ENCODE data around the gene SKI.
"Not testable (repeated sequence)": the region's sequence is repeated elsewhere in the genome, so short reads cannot be mapped to it uniquely, and the experiment has no call there.

Gene SKI

DNA sequence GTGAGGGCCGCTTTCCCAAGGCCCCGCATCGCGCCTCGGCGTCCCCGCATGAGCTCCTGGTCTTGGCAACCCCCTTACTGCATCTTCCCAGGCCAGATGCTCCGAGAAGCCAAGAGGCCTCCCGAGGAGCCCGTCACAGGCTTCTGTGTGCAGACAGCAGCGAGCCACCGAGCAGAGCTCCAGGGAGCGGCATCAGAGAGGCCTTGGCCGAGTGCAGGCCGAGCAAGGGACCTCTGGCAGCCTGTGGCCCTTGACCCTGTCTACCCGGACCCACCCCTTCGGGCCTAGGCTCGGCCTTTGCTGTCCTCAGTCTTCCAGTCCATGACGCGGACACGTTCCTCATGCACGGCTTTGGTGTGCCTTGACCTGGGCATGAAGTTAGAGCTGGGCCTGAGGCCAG is 99.7 kb downstream of the SKI start:
- DNase-seq, result no peak

DNA sequence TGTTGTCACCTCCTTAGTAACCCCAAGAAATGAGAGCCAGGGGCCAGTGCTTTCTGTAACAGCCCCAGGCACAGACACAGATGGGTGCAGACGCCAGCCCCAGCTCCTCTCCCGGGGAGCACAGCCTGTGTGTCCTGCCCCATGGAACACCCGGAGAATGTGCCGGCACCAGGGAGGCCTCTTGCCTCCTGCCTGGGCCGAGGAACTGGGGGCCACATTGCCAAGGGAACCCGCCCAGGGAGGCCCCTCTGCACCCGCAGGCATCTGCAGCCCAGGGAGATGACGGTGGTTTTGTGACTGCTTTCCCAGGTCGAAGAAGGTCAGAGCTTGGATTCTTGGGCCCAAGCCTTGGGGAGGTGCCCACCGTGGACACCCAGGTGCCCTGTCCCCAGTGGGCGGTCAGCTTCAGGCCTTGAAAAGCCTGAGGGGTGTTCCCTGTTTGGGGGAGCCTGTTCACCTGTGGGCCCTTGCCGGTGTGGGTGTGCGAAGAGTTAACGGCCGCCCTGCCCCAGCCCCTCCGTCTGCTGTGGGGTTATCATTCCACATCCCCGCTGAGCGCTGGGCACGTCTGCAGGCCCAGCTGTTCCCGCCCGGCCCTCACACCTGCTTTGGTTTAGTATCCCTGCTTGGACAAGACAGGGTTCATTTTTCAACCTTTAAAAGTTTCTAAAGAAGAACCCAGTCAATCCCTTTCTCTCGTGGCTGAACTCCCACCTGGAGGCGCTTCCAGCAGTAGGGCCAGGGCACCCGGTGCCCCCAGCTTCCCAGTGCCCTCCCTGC is 100.7 kb downstream of the SKI start:
- peak; percentile 30 to 69 for DNase-seq

- no peak for DNase-seq
Measured at GRCh38 chr1:2330035-2330434, 101.9 kb downstream of the SKI start.

- DNase-seq, result no peak
Measured at GRCh38 chr1:2330519-2331199, 102.5 kb downstream of the SKI start.

DNA sequence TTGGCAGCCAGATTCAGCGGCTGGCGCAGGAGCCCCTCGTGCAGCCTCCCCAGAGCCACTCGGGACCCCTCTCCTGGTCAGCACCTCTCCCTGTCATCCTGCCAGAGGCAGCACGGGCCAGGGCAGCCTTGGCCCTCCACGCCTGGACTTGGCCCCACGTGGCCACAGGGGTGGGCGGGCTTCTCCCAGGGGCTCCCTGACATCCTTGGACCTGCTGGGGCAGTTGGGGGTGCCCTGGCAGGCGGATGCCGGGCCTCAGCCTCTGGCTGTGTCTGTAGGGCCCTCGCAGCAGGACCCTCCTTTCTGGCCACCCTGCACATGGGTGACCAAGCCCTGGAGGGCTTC is 103.1 kb downstream of the SKI start:
- DNase-seq, result no peak

- DNase-seq, result not testable (repeated sequence)
Measured at GRCh38 chr1:2331580-2331979, 103.5 kb downstream of the SKI start.

DNA sequence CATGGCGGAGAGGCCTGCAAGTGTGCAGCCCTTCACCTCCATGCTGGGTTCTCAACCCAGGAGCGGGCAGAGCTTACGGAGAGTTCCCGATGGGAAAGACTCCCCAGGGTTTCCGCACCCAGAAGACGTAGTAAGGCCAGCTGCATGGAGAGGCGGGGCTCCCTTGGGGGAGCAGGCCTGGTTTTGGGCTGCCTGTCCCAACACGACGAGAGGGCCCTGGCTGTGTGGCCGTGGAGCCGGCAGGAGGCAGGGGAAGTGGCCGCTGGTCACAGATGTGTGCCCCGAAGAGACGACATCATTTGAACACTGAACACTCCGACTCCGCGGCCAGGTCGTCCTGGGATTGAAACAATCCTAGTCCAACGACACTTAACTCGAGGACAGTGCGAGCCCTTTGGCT is 106.2 kb downstream of the SKI start:
- DNase-seq, result no peak

DNA sequence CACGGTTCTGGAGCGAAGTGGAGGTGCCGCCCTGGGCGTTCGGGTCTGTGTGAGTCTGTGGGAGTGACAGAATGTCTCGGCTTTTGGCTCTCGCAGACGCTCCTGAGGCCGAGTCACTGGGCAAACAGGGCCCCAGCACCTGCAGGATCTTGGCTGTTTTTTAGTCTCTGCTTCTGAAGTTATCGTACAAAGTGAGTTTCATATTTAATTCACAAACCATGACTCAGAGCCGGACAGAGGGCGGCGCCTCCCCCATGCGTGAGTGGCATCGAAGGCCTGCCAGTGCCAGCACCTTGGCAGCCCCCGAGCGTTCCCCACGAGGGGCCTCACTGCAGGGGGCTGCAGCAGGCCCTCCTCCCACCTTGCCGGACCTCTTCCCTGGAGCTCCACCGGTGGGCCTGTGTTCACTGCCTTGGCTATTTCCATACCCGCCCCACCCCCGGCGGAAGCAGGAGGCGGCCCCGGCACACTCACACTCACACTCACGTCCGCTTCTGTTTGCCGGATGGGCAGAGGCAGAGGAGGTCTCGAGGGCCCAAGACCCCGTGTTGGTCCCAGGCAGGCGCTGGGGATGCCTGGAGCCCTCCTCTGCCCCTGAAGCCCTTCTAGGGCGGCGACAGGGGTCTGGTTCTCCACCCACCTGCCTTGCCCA is 106.9 kb downstream of the SKI start:
- no peak for DNase-seq

GRCh38 chr1:2335721-2336455 is 107.8 kb downstream of the SKI start:
- peak; percentile 77 to 87 for DNase-seq

DNA sequence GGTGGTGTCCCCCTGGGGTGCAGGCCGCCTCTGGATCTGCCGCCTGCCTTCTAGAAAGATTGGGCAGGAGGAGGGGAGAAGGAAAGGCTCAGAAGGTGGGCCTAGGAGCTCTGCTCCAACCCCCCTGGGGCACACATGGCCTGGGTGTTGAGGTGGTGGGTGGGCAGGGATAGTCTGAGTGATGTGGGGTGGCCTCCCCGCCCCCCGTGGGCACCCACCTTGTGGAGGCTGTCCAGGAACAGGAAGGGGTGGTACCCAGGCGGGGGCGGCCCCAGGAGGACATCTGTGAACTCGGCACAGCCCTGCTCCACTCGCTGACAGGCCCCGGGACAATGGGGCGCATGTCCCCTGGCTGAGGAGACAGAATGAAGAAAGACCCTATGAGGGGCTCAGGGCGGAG is 108.4 kb downstream of the SKI start:
- DNase-seq, result no peak

DNA sequence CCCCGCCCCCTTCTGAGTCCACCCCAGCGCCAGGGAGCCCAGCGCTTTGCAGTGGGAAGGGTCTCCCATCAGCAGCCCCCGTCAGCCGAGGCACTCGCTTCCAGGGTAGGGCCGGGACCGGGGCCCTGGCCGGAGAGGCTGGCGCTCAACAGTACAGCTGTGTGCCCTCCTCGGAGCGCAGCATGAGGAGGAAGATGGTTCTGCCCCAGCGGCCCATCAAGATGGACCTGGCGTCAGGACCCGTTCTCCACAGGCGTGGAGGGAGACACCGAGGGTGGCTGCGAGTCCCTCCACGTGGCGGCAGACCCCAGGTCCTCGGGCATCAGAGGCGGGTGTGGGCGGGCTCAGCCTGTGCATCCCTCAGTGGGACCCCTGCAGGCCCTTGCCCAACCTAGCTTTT is 109.0 kb downstream of the SKI start:
- no peak for DNase-seq

DNA sequence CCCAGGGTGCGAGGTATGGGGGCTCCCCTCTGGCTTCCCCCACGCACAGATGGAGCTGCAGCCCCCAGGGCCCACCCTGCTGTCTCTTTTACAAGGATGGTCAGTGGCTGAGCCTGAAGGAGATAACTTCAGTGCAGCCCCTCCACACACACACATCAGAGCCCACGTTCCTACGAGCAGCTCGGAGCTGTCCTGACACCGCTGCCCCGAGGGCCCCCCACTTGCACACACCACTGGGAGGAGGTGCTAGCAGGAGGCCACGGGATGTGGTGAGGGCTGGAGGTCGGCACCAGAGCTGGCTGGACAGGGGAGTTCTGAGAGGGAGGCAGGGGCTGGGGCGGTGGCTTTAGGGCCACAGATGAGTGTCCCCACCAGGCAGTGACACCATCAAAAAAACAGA is 109.4 kb downstream of the SKI start:
- DNase-seq, result no peak

- no peak for DNase-seq
Measured at GRCh38 chr1:2339206-2340085, 111.3 kb downstream of the SKI start.

DNA sequence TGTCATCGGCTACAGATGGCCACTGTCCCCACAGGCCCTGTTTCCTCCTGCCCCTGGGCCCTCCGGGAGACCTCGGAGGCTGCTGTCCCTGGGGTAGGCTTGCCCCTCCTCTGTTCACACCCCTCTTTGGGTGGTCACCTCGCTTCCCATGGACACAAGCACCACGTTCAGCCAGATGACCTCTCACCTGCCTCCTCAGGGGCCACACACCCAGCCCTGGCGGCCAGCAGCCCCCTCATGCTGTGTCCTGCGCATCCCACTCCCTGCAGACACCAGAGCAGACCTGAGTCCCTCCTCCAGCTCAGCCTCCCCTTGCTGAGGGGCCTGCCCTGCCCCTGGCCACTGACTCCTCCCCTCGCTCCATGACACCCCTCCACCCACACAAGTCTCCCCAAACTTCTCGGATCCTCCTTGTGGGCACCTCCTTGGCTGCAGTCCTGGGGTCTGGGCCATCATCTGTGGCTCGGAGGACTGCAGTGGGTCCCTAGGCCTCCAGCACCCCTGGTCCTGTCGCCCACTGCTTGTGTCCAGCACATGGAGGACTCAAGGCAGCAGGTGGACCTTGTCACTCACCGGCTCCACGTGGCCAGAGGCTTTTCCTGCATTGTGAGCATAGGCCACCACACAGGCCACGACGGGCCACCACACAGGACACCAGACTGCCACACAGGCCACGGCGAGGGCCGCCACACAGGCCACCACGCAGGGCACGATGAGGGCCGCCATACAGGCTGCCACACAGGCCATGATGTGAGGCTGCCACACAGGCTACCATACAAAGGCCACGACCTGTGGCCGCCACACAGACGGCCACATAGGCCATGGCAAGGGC is 112.2 kb downstream of the SKI start:
- no peak for DNase-seq

GRCh38 chr1:2340918-2341254 is 112.8 kb downstream of the SKI start:
- DNase-seq, result no peak

- DNase-seq, result no peak
Measured at GRCh38 chr1:2341706-2342383, 113.7 kb downstream of the SKI start.

DNA sequence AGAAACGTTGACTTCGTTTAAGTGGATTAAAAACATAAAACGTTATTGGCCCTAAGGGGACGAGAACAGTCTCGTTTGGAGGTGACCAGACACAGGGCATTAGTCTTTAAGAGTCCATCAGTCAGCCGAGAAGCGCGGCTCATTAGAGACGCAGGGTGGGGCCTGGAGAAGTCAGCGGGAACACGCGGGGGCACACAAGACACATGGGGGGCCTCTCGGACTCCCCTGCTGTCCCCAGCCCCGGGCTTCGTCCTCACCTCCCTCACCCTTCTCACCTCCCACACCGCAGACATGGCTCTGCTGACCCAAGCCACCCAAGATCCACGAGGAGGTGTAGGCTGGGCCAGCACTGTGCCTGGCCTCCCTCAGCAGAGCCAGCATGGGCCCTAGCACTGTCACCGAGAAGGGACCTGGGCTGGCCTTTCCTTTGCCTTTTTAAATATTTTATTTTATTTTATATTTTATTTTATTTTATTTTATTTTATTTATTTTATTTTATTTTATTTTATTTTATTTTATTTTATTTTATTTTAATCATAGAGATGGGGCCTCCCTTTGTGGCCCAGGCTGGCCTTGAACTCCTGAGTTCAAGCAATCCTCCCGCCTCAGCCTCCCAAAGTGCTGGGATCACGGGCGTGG is 114.4 kb downstream of the SKI start:
- DNase-seq, result no peak

DNA sequence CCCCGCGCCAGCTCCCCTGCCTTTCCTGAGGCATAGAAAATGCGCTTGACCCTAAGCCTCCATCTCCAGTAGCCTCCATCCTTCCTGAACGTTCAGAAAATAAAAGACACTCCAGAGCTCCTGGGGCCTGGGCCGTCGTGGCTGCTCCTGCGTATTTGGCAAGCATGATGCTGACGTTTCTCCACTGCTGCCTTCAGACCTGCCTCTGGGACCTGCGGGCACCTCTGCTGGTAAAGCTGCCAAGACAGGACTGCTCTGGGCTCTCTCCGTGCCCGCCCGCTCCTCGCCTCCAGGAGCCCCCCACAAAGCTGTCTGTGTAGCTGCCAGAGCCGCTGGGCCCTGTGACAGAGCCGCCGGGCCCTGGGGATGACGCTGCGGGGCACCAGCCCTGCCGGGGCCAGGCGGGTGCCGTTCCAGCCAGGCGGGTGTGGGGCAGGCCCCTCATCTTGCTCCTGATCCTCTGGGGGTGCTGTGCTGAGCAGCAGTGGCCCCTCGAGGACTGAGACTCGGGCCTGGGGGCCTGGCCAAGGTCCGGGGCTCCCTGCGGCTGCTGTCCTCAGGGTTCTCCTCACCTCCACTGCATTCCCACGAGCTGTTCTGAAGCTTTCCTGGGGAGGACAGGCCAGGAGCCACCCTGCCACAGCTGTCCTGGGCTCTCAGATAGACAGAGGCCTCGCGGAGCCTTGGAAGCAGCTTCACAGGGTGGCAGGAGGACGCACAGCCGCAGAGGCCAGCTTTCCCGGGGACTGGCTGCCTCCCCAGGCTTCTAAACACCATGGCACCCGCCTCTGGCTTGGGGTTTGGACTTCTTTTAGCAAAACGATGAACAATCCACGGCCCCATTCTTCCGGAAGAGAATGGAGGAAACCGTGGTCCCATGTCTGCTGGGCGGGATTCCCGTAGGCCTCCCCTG is 115.2 kb downstream of the SKI start:
- no peak for DNase-seq

DNA sequence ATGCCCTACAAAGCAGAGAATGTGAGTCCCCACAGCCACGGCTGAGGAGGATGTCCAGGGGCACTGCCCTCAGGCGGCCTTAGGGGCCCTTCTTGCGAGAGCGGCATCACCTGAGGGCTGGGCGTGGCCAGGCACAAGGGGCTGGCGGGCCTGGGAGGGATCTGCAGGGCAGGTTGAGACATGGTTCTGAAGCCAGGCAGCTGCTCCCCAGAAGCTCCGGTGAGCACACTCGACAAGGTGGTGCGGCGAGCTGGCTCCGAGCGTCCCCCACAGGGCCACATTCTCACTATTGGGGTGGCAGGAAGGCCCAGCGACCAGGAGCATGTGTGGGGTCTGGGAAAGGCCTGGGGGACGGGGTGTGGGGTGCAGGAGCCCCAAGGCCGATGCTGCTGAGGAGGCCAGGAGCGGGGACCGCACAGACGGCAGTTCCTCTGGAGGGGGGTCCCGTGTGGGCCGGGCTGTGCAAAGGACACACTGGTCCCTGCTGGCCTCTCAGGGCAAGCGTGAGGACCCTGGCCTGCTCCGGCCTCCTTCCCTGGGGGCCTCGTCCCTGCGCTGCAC is 116.1 kb downstream of the SKI start:
- DNase-seq, result no peak

Measured in NCI-H524 (cell line).